Posterior cingulate gyrus (tissue), 11 donors: ENCODE results near the gene HECW1.

Experiments
- DNase-seq, 10 donors: peaks; one replicate each; pipeline versions ENCODE4 v3.0.0 to v3.0.0-alpha.2; 2020 to 2021; ENCODE audit warnings: mixed read lengths in 3 of 10
- intact Hi-C: fragments of 100-400 bp; cut with DNase I; formaldehyde crosslinking; loops from one replicate; pipeline ENCODE4 v1.15.1; 2023

The HECW1 gene

GRCh38 chr7:43247757-43248156 lies 135.3 kb downstream of the HECW1 start:
- intact Hi-C loops = no loop called here
- no peak for DNase-seq

GRCh38 chr7:43248553-43248952 lies 136.1 kb downstream of the HECW1 start:
- no peak for DNase-seq
- intact Hi-C loops = no loop called here

DNA sequence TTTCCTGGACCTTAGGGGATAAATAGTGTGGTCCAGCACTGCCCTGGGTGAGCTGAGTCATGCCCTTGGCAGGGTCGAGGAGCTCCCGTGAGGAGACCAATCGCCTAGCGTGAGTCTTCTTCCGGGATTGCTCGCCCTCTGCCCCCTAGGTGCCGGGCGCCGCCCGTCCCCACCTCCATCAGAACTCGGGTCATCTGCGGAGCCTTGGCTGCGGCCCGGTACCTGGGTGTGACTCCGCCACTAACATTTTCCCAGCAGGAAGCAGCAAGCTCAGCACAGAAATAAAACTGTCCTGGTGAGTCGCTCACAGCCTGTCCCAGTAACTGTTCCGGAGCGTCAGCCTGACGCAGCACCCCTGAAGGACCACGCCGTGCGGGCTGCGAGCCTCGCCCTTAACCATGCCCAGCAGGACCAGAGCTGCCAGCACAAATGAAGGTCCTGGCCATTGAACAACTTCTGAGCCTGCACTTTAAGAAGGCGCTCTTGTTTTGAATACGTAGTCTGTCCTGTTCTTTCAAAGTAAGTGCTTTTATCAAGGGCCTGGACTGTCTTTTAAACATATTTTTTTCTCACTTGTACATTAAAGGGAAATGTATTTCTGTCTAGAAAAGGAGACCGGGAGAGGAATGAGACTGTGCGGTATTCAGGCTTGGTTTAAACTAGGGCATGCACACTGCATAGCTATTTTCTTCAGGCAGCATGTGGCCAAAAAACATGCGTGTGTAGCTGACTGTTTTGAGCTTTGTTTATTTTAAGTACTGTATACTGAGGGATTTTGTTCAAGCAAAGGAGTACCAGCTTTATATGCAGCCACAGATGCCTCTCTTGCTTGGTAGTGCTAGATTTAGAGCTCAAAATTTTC lies 136.7 kb downstream of the HECW1 start:
- intact Hi-C loops = no loop called here
- DNase-seq = peak in 5 of 10 donors; percentile 42 to 90 (median 76)

GRCh38 chr7:43249823-43250145 lies 137.3 kb downstream of the HECW1 start:
- intact Hi-C loops = no loop called here
- peak in 2 of 10 donors; percentile 32 to 35 for DNase-seq

DNA sequence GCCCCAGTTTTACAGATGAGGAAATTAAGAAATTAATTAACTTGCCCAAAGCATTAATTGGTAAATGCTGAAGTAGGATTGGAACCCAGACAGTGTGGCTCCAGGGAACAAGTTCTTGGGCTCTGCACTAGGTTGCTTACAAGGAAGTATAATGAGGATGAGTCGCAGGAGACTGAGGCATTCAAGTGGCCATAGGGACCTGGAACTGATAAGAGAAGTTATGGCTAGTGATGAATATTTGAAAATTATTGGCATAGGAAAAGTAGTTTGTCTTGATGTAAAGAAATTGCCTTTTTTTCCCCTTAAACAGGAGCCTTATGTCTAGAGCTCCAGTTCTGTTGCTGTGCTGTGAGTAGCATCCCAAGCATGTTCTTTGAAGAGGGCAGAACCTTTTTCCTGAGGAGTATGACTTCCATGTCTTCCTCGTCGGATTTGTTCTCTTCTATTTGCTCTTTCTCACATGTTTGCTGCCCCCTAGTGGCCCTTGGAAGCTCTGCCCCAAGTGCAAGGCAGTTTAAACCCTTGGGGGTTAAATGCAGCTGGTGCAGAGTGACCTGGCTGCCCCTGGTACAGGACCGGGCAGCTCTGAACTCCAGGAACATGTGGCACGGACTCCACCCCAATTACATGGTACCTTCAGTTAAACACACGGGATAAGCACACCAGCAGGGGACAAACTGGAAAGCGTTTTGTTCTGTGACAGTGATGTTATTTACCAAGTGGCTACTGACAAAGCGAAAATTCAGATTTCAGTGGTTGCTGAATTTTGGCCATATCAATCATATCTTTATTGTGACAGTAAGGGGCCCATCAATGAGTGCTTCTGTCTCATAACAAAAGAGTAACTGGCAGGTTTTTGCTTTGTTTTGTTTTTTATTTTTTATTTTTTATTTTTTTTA lies 148.8 kb downstream of the HECW1 start:
- intact Hi-C loops = loop anchor here (1.0 kb wide), 1 partner anchor 320 kb away; no protein-coding TSS in a partner anchor
- DNase-seq = peak in 9 of 10 donors; percentile 43 to 93 (median 68)

GRCh38 chr7:43265139-43265538 lies 152.7 kb downstream of the HECW1 start:
- intact Hi-C loops = no loop called here
- no peak for DNase-seq

DNA sequence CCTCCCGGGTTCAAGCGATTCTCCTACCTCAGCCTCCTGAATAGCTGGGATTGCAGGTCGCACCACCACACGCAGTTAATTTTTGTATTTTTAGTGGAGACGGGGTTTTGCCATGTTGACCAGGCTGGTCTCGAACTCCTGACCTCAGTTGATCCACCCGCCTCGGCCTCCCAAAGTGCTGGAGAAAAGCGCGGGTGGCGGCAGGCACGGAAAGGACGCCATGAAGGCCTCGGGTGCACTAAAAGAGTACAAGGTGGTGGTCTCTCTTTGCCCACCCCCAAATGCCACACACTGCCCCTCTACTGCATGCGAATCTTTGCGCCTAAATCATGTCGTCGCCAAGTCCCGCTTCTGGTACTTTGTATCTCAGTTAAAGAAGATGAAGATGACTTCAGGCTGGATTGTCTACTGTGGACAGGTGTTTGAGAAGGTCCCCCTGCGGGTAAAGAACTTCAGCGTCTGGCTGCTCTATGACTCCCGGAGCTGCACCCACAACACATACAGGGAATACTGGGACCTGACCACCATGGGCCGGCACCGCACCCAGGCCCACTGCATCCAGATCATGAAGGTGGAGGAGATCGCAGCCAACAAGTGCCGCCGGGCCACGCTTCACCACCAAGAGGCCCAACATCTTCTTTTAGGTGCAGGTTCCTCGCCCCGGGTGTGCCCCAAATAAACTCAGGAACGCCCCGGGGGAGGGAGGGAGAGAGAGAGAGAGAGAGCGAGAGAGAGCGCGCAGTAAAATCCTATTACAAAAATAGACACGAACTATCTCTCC lies 161.7 kb downstream of the HECW1 start:
- no peak for DNase-seq
- intact Hi-C loops = no loop called here

- no peak for DNase-seq
These were observed 162.3 kb downstream of the HECW1 start for GRCh38 chr7:43274752-43275151.

DNA sequence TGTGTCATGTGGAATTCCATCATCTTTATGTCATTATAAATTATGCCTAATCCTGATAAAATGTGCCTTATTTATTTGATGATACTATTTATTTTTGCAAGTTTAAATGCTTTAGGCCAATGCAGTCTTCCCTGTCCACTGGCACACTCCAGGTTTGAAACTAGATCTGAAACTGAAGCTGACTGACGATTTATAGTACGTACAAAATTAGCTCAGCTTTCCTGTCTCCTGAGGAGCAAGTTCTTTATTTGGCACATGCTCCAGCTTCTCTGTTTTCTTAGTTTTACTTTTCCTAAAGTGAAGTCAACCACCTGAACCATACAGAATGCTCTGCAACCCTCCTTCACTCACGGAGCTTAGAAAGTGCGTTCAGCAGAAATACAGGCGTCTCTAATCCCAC lies 164.1 kb downstream of the HECW1 start:
- intact Hi-C loops = no loop called here
- no peak for DNase-seq

More at GRCh38 chr7:43274752-43275151, 162.3 kb downstream of the HECW1 start:
- intact Hi-C loops = no loop called here

GRCh38 chr7:43278088-43278644 lies 165.7 kb downstream of the HECW1 start:
- intact Hi-C loops = no loop called here
- peak in 4 of 10 donors; percentile 28 to 85 (median 78) for DNase-seq

DNA sequence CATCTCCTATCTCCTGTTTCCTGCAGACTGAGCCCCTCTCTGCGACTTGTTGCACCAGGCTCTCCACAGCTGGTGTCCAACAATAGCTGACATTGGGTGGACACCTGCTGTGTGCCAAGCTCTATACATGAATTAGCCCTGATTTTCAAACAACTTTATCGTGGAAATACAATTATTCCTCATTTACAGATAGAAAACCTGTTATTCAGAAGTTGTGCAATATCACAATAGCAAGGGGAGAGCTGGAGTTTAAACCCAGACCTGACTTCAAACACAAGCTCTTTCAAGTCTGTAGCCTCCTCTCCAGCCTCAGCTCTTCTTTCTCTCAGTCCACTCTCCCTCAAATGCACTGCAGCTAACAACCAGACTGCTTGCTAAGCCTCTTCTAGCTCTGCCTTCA lies 168.8 kb downstream of the HECW1 start:
- intact Hi-C loops = no loop called here
- DNase-seq = no peak

DNA sequence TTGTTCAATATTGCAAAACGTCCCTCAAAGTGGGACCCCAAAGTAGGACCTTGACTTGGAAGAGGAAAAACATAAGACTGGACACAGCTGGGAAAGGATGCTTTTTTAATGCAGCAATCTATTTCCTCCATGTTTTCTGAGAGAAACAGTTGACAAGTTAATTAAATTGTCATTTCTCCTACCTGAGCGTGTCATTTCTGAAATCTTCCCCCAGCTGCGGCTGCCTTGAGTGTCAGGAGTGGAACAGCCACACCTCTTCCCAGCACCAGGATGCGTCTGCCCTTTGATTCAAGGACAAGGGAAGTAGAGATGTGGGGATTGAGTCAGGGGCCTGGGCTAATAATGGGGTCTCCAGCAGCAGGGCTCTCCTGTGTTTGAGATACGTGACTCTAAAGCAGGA lies 171.3 kb downstream of the HECW1 start:
- no peak for DNase-seq
- intact Hi-C loops = no loop called here

GRCh38 chr7:43289826-43290225 lies 177.4 kb downstream of the HECW1 start:
- intact Hi-C loops = no loop called here
- DNase-seq = no peak

GRCh38 chr7:43290978-43291377 lies 178.5 kb downstream of the HECW1 start:
- intact Hi-C loops = no loop called here
- no peak for DNase-seq

DNA sequence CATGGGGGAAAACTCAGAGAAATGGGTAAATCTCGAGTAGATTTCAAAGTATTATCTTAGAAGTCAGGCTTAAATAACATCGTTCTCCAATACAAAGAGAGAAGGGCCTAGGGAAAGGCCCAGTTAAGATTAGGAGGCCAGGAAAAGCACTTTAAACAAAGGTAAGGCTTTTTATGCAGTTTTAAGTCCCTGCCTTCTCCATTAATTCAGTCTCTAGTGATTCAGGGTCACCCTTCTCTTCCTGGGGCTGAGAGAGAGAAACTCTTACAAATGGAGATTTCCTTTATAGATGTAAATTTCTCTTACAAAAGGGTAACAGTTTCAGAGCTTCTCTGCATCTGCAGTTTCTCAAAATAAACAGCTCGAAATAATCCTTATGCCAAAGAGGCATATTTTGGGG lies 179.3 kb downstream of the HECW1 start:
- no peak for DNase-seq
- intact Hi-C loops = no loop called here

DNA sequence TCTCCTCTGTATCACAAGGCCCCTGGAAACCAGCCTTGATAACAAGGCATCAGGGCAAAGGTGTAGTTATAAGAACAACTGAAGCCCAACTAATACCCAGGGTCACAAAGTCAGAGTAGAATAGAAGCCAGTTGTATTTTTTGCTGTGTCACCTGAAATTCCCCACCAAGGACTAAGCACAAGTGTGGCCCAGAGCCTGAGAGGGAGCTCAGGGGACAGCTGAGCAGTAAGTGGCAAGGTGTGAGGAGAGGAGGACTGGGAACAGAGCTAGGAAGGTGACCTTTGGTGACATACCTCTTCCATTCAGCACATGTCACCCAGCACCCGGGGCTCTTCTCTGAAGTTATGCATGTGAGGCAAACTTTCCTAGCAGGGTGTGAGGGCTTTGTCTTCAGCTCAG lies 179.9 kb downstream of the HECW1 start:
- no peak for DNase-seq
- intact Hi-C loops = no loop called here

- intact Hi-C loops = no loop called here
- DNase-seq = peak in 5 of 10 donors; percentile 38 to 89 (median 48)
These were observed 181.7 kb downstream of the HECW1 start for GRCh38 chr7:43294080-43294630.

DNA sequence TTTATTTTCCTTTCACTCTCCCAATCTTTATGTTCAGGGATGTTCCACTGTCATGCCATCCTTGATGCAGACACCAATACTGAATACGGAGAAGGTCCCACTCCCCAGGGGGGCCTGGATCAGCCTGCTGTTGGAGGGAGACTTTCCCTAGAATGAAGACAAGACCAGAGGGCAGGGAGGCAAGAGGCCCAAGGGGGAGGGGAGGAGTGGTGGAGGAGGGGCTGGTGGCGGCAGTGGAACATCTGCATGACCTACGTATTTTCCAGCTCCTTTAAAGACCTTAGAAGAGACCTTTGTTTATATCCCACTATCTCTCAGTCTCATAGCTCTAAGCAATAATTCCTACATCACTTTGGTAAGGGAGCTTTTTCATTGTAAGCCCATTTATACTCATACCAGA lies 183.0 kb downstream of the HECW1 start:
- peak in 1 of 10 donors; percentile 43 for DNase-seq
- intact Hi-C loops = no loop called here

DNA sequence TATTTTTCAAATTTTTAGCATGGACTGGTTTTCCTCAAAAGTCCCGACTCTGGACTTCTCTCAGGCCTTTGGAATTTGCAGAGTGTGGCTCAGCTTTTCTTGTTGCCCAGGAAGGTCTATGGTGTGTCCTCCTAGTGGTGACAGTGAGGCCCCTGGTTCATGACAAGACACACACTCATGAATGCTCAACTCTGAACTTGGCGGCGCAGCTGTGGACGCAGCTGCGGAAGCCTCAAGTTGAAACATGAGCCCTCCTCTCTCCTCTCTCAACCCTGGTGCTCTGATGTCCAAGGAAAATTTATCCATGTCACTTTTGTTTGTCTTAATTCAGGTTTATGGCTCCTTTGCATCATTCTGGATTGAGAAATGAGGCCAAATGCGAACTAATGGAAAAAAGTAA lies 183.9 kb downstream of the HECW1 start:
- intact Hi-C loops = no loop called here

GRCh38 chr7:43298617-43299016 lies 186.2 kb downstream of the HECW1 start:
- peak in 2 of 10 donors; percentile 44 to 80 for DNase-seq
- intact Hi-C loops = no loop called here

More for the DNA sequence above, 183.9 kb downstream of the HECW1 start:
- no peak for DNase-seq
